Stomach (tissue), 9 donors: ENCODE data around the gene CARS1. TPM values are rescaled to one million over a fixed set of nuclear protein-coding genes. Genes with fewer than 3 reads are reported as not detected.

Experiments used
- DNase-seq, 2 donors: peaks; one replicate each; pipeline versions ENCODE4 v3.0.0 to v3.0.0-alpha.2; 2013 to 2019
- H3K27ac ChIP-seq, 5 donors: fragments of 200-600 bp in 4 of 5; sonication (generic) in 4 of 5; one replicate each; pipeline ENCODE4 v1.5.1; 2013 to 2019; ENCODE audit warnings: mild to moderate bottlenecking in 1 of 5, moderate library complexity in 1 of 5
- H3K27me3 ChIP-seq, 3 donors: fragments of 200-600 bp; sonication (generic); one replicate each; pipeline ENCODE4 v1.5.1; 2017 to 2019; ENCODE audit warnings: mixed run types in 1 of 3
- H3K36me3 ChIP-seq, 4 donors: fragments of 200-600 bp; sonication (generic); 1 replicate in 3 of 4; 2 replicates in 1 of 4; pipeline ENCODE4 v1.5.1; 2016 to 2019
- H3K4me1 ChIP-seq, 4 donors: fragments of 200-600 bp; sonication (generic); one replicate each; pipeline ENCODE4 v1.5.1; 2016 to 2019
- H3K4me3 ChIP-seq, 4 donors: fragments of 200-600 bp; sonication (generic) in 3 of 4; one replicate each; pipeline ENCODE4 v1.5.1; 2016 to 2019; ENCODE audit warnings: mild to moderate bottlenecking in 1 of 4
- H3K9me3 ChIP-seq, 4 donors: fragments of 200-600 bp; sonication (generic); one replicate each; pipeline ENCODE4 v1.5.1; 2016 to 2019
- EP300 ChIP-seq: sonication (generic); formaldehyde crosslinking; IDR thresholded peaks from one replicate; pipeline ENCODE4 v1.6.1; 2017; ENCODE audit warnings: antibody characterized with exemption
- POLR2A ChIP-seq, 4 donors: fragments of 450-650 bp; IDR thresholded peaks; one replicate each; pipeline ENCODE4 v1.6.1; 2016; ENCODE audit warnings: antibody characterized with exemption in 4 of 4, control low read depth in 2 of 4, mild to moderate bottlenecking in 1 of 4, moderate library complexity in 1 of 4
- POLR2AphosphoS5 ChIP-seq, 3 donors: sonication (generic); formaldehyde crosslinking; IDR thresholded peaks; one replicate each; pipeline ENCODE4 v1.6.1; 2016; ENCODE audit warnings: antibody characterized with exemption in 3 of 3
- WGBS, 5 donors: extraction: QIAGEN DNeasy Blood & Tissue Kit in 3 of 5; methylation state at CpG; one replicate each; pipeline versions ENCODE4 v1.1.5 to v1.1.7; 2013 to 2018; 5-methylcytosine and 5-hydroxymethylcytosine counted together
- intact Hi-C: fragments of 100-400 bp; cut with DNase I; formaldehyde crosslinking; loops from one replicate; pipeline ENCODE4 v1.15.1; 2023; ENCODE audit warnings: low total_unique reads
- polyA plus RNA-seq, 3 donors: library from polyadenylated mRNA; stranded (reverse); fragments of 200-250 nt; gene quantifications; one replicate each; pipeline ENCODE4 v1.2.3, GENCODE V29; 2013
- total RNA-seq, 5 donors: library from RNA; depleted of rRNA; stranded (reverse); fragments of >200 nt; gene quantifications; one replicate each; pipeline versions ENCODE4 v1.1.0 to v1.2.3, GENCODE V29; 2014 to 2016
- TF ChIP-seq, protein P1 (sequence below), 7 experiments: fragments of 450-650 bp in 4 of 7; fragments of 200-600 bp in 3 of 7; sonication (generic) in 3 of 7; IDR thresholded peaks; one replicate each; pipeline ENCODE4 v1.5.1; 2016 to 2019; ENCODE audit warnings: antibody characterized with exemption in 7 of 7, control low read depth in 2 of 7, mild to moderate bottlenecking in 1 of 7
- donor health status: healthy with polysubstance abuse.
- donor health status: Bipolar disorder and iron deficiency.
- donor health status: healthy.

CARS1 gene
- total and polyA plus RNA-seq, 8 donors = 25.2 to 54.2 (median 41.8) TPM

DNA sequence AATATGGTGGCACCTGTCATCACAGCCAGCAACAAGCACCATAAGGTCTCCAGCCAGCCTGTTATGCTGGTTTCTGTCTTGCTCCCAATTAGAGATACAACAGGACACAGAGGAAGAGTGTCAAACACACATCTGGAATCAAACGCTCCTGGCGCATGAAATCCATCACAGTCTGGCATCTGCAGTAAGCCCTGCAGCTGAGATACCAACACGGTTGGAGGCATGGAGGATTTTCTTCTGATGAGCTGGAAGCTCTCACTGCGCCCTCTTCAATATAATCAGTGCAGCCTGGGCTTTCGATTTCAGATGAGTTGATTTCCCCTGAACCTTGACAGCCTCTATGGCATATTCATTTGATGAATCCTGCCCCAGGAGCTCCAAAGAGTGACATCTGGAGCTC lies 27.8 kb upstream of the CARS1 start:
- intact Hi-C loops = no loop called here
- Histone ChIP-seq H3K27ac (no peak overlapping the region), H3K27me3 (no peaks in the 10 kb centered on the region), H3K36me3 (peaks cover under 1 to 30% (median 20%) of the 10 kb centered on the region in 4 donors), H3K9me3 (no peaks in the 10 kb centered on the region), H3K4me3 (no peak overlapping the region), H3K4me1 (no peaks in the 10 kb centered on the region)
- no peak for DNase-seq
- 56 to 70% (median 65%) methylated on average over 5 of the region's 5 CpGs for WGBS, 5 donors
- TF ChIP-seq POLR2A (IDR thresholded peaks at IDR 0.05) = no peak
- TF ChIP-seq EP300 = no peak
- TF ChIP-seq, protein P1, sequence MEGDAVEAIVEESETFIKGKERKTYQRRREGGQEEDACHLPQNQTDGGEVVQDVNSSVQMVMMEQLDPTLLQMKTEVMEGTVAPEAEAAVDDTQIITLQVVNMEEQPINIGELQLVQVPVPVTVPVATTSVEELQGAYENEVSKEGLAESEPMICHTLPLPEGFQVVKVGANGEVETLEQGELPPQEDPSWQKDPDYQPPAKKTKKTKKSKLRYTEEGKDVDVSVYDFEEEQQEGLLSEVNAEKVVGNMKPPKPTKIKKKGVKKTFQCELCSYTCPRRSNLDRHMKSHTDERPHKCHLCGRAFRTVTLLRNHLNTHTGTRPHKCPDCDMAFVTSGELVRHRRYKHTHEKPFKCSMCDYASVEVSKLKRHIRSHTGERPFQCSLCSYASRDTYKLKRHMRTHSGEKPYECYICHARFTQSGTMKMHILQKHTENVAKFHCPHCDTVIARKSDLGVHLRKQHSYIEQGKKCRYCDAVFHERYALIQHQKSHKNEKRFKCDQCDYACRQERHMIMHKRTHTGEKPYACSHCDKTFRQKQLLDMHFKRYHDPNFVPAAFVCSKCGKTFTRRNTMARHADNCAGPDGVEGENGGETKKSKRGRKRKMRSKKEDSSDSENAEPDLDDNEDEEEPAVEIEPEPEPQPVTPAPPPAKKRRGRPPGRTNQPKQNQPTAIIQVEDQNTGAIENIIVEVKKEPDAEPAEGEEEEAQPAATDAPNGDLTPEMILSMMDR (IDR thresholded peaks at IDR 0.05) = no peak
- TF ChIP-seq POLR2AphosphoS5 (IDR thresholded peaks at IDR 0.05) = no peak

GRCh38 chr11:3083321-3083720 lies 26.1 kb upstream of the CARS1 start:
- no peak overlapping the region for H3K27ac ChIP-seq
- no peaks in the 10 kb centered on the region for H3K27me3 ChIP-seq
- no peak for DNase-seq
- H3K36me3 ChIP-seq = peaks cover 0 to 13% (median 2%) of the 10 kb centered on the region in 4 donors
- no peak for TF ChIP-seq EP300
- no peak for TF ChIP-seq POLR2AphosphoS5 (IDR thresholded peaks at IDR 0.05)
- TF ChIP-seq POLR2A (IDR thresholded peaks at IDR 0.05) = no peak
- TF ChIP-seq, protein P1 (IDR thresholded peaks at IDR 0.05) = no peak
- no peaks in the 10 kb centered on the region for H3K9me3 ChIP-seq
- intact Hi-C loops = no loop called here
- 71 to 88% (median 82%) methylated on average over 8 of the region's 8 CpGs for WGBS, 5 donors
- no peaks in the 10 kb centered on the region for H3K4me1 ChIP-seq
- H3K4me3 ChIP-seq = no peak overlapping the region

- Histone ChIP-seq H3K36me3 (no peaks in the 10 kb centered on the region), H3K4me3 (no peak overlapping the region), H3K27ac (no peak overlapping the region), H3K9me3 (no peaks in the 10 kb centered on the region), H3K4me1 (no peaks in the 10 kb centered on the region), H3K27me3 (no peaks in the 10 kb centered on the region)
- intact Hi-C loops = no loop called here
- no peak for DNase-seq
- 83 to 89% (median 86%) methylated on average over 6 of the region's 6 CpGs for WGBS, 5 donors
- no peak for TF ChIP-seq EP300
These were observed 24.1 kb upstream of the CARS1 start for GRCh38 chr11:3081386-3081751.

DNA sequence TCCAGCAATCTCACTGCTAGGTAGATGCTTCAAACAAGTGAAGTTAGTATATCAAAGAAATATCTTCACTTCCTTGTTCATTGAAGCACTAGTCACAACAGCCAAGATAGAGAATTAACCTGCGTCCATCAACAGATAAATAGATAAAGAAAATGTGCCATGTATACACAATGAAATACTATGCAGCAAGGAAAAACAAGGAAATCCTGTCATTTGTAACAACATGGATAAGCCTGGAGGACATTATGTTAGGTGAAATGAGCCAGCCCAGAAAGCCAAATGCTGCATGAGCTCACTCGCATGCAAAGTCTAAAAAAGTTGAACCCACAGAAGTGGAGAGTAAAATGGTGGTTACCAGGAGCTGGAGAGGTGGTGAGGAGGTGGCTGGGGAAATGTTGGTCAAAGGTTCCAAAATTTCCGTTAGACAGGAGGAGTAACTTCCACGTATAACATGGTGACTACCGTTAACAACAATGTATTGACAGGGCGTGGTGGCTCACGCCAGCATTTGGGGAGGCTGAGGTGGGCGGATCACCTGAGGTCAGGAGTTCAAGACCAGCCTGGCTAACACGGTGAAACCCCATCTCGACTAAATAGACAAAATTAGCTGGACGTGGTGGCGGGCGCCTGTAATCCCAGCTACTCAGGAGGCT lies 23.6 kb upstream of the CARS1 start:
- intact Hi-C loops = no loop called here
- Histone ChIP-seq H3K36me3 (no peaks in the 10 kb centered on the region), H3K27me3 (no peaks in the 10 kb centered on the region), H3K9me3 (no peaks in the 10 kb centered on the region), H3K4me1 (no peaks in the 10 kb centered on the region), H3K4me3 (no peak overlapping the region), H3K27ac (no peak overlapping the region)
- WGBS, 5 donors = 74 to 83% (median 75%) methylated on average over 13 of the region's 13 CpGs
- no peak for TF ChIP-seq EP300
- TF ChIP-seq POLR2AphosphoS5 (IDR thresholded peaks at IDR 0.05) = no peak
- no peak for DNase-seq

DNA sequence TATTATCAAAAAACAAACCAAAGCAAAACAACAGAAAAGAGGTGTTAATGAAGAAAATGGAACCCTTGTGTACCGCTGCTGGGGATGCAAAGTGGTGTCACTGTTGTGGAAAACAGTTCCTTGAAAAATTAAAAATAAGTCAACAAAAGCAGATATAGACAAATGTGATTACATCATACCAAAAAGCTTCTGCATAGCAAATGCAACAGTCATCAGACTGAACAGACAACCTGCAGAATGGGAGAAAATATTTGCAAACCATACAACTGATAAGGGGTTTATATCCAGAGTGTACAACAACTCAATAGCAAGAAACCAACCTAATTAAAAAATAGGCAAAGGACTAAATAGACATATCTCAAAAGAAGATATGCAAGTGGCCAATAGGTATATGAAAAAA lies 22.9 kb upstream of the CARS1 start:
- Histone ChIP-seq H3K9me3 (no peaks in the 10 kb centered on the region), H3K36me3 (no peaks in the 10 kb centered on the region), H3K27ac (no peak overlapping the region), H3K4me3 (no peak overlapping the region), H3K27me3 (no peaks in the 10 kb centered on the region), H3K4me1 (no peaks in the 10 kb centered on the region)
- intact Hi-C loops = no loop called here
- no peak for DNase-seq
- WGBS, 5 donors = 73 to 95% (median 85%) methylated on average over 1 of the region's 1 CpG
- TF ChIP-seq, protein P1 (IDR thresholded peaks at IDR 0.05) = no peak
- TF ChIP-seq EP300 (no peak), POLR2AphosphoS5 (IDR thresholded peaks at IDR 0.05) (no peak), POLR2A (IDR thresholded peaks at IDR 0.05) (no peak)
